Astrocyte of the spinal cord (primary cell): Measurements from ENCODE around the gene SRSF7.
"Not testable (repeated sequence)": the region's sequence is repeated elsewhere in the genome, so short reads cannot be mapped to it uniquely, and the experiment has no call there.

ENCODE experiments used
- DNase-seq: peaks from one replicate; pipeline ENCODE4 v3.0.0; 2011; ENCODE audit warnings: low read depth, low spot score
- H3K4me3 ChIP-seq: 2 replicates; pipeline ENCODE4 v1.5.1; 2011; ENCODE audit warnings: low read depth, mild to moderate bottlenecking, low read length, moderate library complexity
- in situ Hi-C: cut with HindIII; loops from 2 replicates; pipeline ENCODE4 v1.10.0; 2017; ENCODE audit warnings: low sequenced_read_pairs
- TF ChIP-seq, protein P1 (sequence below): IDR thresholded peaks from 2 replicates; pipeline ENCODE4 v1.5.1; 2012; ENCODE audit warnings: low read depth, mild to moderate bottlenecking, low read length, inconsistent platforms

The SRSF7 gene

GRCh38 chr2:38775097-38775920, 24.1 kb upstream of the SRSF7 start:
- TF ChIP-seq, protein P1, sequence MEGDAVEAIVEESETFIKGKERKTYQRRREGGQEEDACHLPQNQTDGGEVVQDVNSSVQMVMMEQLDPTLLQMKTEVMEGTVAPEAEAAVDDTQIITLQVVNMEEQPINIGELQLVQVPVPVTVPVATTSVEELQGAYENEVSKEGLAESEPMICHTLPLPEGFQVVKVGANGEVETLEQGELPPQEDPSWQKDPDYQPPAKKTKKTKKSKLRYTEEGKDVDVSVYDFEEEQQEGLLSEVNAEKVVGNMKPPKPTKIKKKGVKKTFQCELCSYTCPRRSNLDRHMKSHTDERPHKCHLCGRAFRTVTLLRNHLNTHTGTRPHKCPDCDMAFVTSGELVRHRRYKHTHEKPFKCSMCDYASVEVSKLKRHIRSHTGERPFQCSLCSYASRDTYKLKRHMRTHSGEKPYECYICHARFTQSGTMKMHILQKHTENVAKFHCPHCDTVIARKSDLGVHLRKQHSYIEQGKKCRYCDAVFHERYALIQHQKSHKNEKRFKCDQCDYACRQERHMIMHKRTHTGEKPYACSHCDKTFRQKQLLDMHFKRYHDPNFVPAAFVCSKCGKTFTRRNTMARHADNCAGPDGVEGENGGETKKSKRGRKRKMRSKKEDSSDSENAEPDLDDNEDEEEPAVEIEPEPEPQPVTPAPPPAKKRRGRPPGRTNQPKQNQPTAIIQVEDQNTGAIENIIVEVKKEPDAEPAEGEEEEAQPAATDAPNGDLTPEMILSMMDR: no peak
- in situ Hi-C loops: no loop called here

DNA sequence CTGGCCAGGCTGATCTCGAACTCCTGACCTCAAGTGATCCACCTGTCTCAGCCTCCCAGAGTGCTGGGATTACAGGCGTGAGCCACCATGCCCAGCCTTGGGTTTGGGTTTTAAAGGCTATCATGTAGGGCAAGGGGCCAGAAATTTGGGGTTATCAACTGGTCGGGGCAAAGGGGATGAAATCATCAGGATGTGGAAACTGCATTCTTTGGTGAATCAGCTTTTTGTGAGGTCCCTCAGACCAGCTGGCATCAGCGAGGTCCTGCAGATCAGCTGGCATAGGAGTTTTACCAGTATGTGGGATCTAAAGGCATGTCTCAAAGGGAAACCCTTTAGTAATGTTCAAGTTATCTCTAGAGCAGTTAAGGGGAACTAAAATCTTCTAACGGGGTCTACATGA, 20.5 kb upstream of the SRSF7 start:
- no peak overlapping the region for H3K4me3 ChIP-seq
- no peak for DNase-seq
- TF ChIP-seq, protein P1: no peak
- in situ Hi-C loops: no loop called here

More at GRCh38 chr2:38775097-38775920, 24.1 kb upstream of the SRSF7 start:
- H3K4me3 ChIP-seq: no peak overlapping the region
- DNase-seq: no peak

DNA sequence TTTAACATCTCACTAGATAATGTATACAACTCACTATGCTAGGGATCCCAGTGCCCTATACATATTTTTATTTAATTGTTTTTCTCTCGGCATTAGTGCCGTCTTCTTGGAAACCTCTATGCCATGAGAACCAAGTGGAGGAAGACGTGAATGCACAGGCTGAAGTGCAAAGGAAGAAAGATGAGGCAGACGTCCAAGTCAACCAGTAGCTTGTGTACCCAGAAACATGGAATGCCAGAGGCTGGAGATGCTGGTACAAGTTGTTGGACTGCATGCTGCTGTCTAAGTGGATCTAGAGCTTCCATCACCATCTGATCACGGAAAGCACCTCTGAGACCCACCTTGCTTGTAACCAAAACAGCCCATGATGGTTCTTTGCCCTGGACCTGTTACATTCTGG, 14.4 kb upstream of the SRSF7 start:
- H3K4me3 ChIP-seq: no peak overlapping the region
- in situ Hi-C loops: no loop called here
- TF ChIP-seq, protein P1: no peak
- DNase-seq: no peak

DNA sequence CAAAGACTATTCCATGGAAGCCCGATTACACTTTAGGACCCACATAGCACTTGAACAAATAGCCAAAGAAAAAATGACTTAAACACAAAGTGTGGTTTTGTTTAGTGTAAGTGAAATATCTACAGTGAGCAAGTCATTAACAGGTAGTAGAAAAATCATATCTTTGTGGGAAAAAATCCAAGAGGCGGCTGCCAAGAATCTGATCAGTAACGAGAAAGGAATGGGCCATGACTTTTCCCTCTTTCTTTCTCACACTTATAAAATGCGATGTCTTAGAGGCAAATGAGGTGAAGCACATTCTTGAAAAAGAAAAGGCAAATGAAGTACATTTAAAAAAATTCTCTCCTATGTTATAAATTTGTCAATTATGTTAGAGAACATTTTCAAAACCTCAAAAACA, 14.0 kb upstream of the SRSF7 start:
- TF ChIP-seq, protein P1: no peak
- in situ Hi-C loops: no loop called here

GRCh38 chr2:38763728-38764127, 12.6 kb upstream of the SRSF7 start:
- TF ChIP-seq, protein P1: no peak
- no peak overlapping the region for H3K4me3 ChIP-seq
- DNase-seq: no peak
- in situ Hi-C loops: no loop called here

More for the DNA sequence above, 14.0 kb upstream of the SRSF7 start:
- no peak overlapping the region for H3K4me3 ChIP-seq
- DNase-seq: peak; percentile 69

DNA sequence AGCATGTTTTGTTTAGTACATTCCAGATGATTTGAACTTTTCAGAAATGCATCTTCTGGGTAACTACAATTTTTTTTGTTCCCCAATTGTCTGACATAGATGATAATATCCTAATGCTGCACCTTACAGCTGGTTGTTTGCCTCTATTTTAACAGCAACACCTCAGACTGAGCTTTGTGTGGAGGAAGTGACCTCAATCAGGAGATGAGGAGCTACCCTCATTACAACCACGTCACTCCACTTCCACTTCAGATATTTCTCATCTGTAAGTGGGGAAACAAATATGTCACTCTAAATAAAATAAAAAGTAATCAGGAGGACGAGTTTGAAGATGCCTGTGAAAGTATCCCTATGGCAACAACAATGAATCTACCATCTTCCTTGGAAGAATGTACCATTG, 12.1 kb upstream of the SRSF7 start:
- no peak for DNase-seq
- H3K4me3 ChIP-seq: no peak overlapping the region
- in situ Hi-C loops: no loop called here
- TF ChIP-seq, protein P1: no peak

GRCh38 chr2:38755891-38756290, 4.7 kb upstream of the SRSF7 start:
- H3K4me3 ChIP-seq, in situ Hi-C loops, DNase-seq: not testable (repeated sequence)
